Activated CD8-positive, alpha-beta T cell treated with anti-CD3 and anti-CD28 coated beads for 36 hours (primary cell): ENCODE data around the gene HRH1. TPM values are rescaled to one million over a fixed set of nuclear protein-coding genes. Genes with fewer than 3 reads are reported as not detected.

ENCODE experiments used
- ATAC-seq: fragments of 200-7000 bp; cut with Tn5 transposase; one replicate; pipeline ENCODE4 v1.10.0; 2021; ENCODE audit warnings: mild to moderate bottlenecking, moderate library complexity
- CTCF ChIA-PET: fragments of 350-600 bp; sonication (Branson Sonifier 250); formaldehyde crosslinking; loops from one replicate; lab custom pipeline; 2021; ENCODE audit warnings: antibody characterized with exemption; lab: Charles Lee
- POLR2A ChIA-PET: fragments of 350-600 bp; sonication (Branson Sonifier 250); formaldehyde crosslinking; loops from one replicate; lab custom pipeline; 2021; ENCODE audit warnings: antibody characterized with exemption; lab: Charles Lee
- DNase-seq: peaks from one replicate; pipeline ENCODE4 v3.0.0-alpha.2; 2020
- H3K27ac Mint-ChIP-seq: one replicate; pipeline ENCODE4 v1.8.0; 2021; ENCODE audit warnings: mild to moderate bottlenecking, mixed read lengths
- H3K27me3 Mint-ChIP-seq: one replicate; pipeline ENCODE4 v1.8.0; 2021; ENCODE audit warnings: mixed read lengths
- H3K36me3 Mint-ChIP-seq: one replicate; pipeline ENCODE4 v1.8.0; 2021; ENCODE audit warnings: low read depth, mixed read lengths
- H3K4me1 Mint-ChIP-seq: one replicate; pipeline ENCODE4 v1.8.0; 2021; ENCODE audit warnings: low read depth, mixed read lengths
- H3K4me3 Mint-ChIP-seq: one replicate; pipeline ENCODE4 v1.8.0; 2021; ENCODE audit warnings: mild to moderate bottlenecking, moderate library complexity, mixed read lengths
- H3K9me3 Mint-ChIP-seq: one replicate; pipeline ENCODE4 v1.8.0; 2021; ENCODE audit warnings: mixed read lengths
- CTCF ChIP-seq: fragments of 200-600 bp; IDR thresholded peaks from one replicate; pipeline ENCODE4 v1.8.0; 2022; ENCODE audit warnings: antibody characterized with exemption, mild to moderate bottlenecking
- intact Hi-C: fragments of 100-400 bp; cut with micrococcal nuclease; formaldehyde crosslinking; loops from one replicate; pipeline ENCODE4 v1.10.0; 2022
- total RNA-seq, 2 experiments: library from RNA; stranded (reverse); gene quantifications; one replicate each; pipeline ENCODE4 v1.2.3, GENCODE V29; 2021

Gene HRH1
- total RNA-seq, 2 experiments from 2014 or later, result 0.34 to 0.59 TPM

- intact Hi-C loops, result no loop called here
- no peak for DNase-seq
- Mint-ChIP-seq H3K27ac (no peak overlapping the region), H3K36me3 (no peaks in the 10 kb centered on the region), H3K4me3 (no peak overlapping the region), H3K4me1 (peaks cover 8% of the 10 kb centered on the region), H3K27me3 (peaks cover 53% of the 10 kb centered on the region), H3K9me3 (no peaks in the 10 kb centered on the region)
- ATAC-seq, result no peak
- TF ChIP-seq CTCF, result no peak
- ChIA-PET POLR2A (no interaction called here), CTCF (no interaction called here)
Observed at GRCh38 chr3:11150256-11150655, 4.0 kb upstream of the HRH1 start.

- ChIA-PET POLR2A (no interaction called here), CTCF (interaction anchor here (1.0 kb wide), 1 partner anchor 92 kb away, joined by 5 read pairs; no protein-coding TSS in a partner anchor)
- intact Hi-C loops, result no loop called here
- DNase-seq (no peak), ATAC-seq (no peak)
- Mint-ChIP-seq H3K4me1 (peaks cover 8% of the 10 kb centered on the region), H3K27ac (no peak overlapping the region), H3K36me3 (no peaks in the 10 kb centered on the region), H3K9me3 (no peaks in the 10 kb centered on the region), H3K4me3 (no peak overlapping the region), H3K27me3 (peaks cover 60% of the 10 kb centered on the region)
- TF ChIP-seq CTCF, result no peak
Observed at GRCh38 chr3:11152301-11152700, 2.0 kb upstream of the HRH1 start.

- intact Hi-C loops, result no loop called here
- CTCF ChIA-PET, result interaction anchor here (0.8 to 1.8 kb wide), 4 partner anchors 94 to 499 kb away, joined by 3 to 8 read pairs (median 4); no protein-coding TSS in a partner anchor
- no peak for ATAC-seq
Observed at GRCh38 chr3:11154953-11155325, 646 bp downstream of the HRH1 start.

GRCh38 chr3:11155341-11156025, 1.2 kb downstream of the HRH1 start:
- TF ChIP-seq CTCF, result no peak
- Mint-ChIP-seq H3K36me3 (no peaks in the 10 kb centered on the region), H3K9me3 (no peaks in the 10 kb centered on the region), H3K4me3 (no peak overlapping the region), H3K27me3 (peaks cover 56% of the 10 kb centered on the region), H3K27ac (no peak overlapping the region), H3K4me1 (peaks cover 8% of the 10 kb centered on the region)
- CTCF ChIA-PET, result interaction anchor here (0.8 to 1.8 kb wide), 4 partner anchors 95 to 499 kb away, joined by 3 to 8 read pairs (median 4); no protein-coding TSS in a partner anchor
- peak; percentile 49 for ATAC-seq
- DNase-seq, result peak; percentile 42
- POLR2A ChIA-PET, result interaction anchor here (0.5 kb wide), 1 partner anchor 131 kb away, joined by 3 read pairs; no protein-coding TSS in a partner anchor
- intact Hi-C loops, result no loop called here

More at GRCh38 chr3:11154953-11155325, 646 bp downstream of the HRH1 start:
- Mint-ChIP-seq H3K27me3 (peaks cover 53% of the 10 kb centered on the region), H3K4me3 (peak overlapping the region; percentile 33), H3K27ac (no peak overlapping the region), H3K9me3 (no peaks in the 10 kb centered on the region), H3K36me3 (no peaks in the 10 kb centered on the region), H3K4me1 (peaks cover 8% of the 10 kb centered on the region)
- POLR2A ChIA-PET, result interaction anchor here (0.5 kb wide), 1 partner anchor 132 kb away, joined by 3 read pairs; no protein-coding TSS in a partner anchor
- TF ChIP-seq CTCF, result no peak
- DNase-seq, result no peak

- Mint-ChIP-seq H3K4me1 (peaks cover 8% of the 10 kb centered on the region), H3K27ac (no peak overlapping the region), H3K27me3 (peaks cover 53% of the 10 kb centered on the region), H3K4me3 (no peak overlapping the region), H3K36me3 (no peaks in the 10 kb centered on the region), H3K9me3 (no peaks in the 10 kb centered on the region)
- POLR2A ChIA-PET, result no interaction called here
- CTCF ChIA-PET, result interaction anchor here (0.7 to 1.2 kb wide), 4 partner anchors 96 to 498 kb away, joined by 3 to 4 read pairs (median 3); no protein-coding TSS in a partner anchor
- DNase-seq (no peak), ATAC-seq (no peak)
- TF ChIP-seq CTCF, result no peak
- intact Hi-C loops, result no loop called here
Observed at GRCh38 chr3:11156026-11156410, 1.7 kb downstream of the HRH1 start.
